HEK293 (cell line): Measurements from ENCODE around the gene AIG1.

ENCODE experiments used
- CTCF ChIA-PET: fragments of 350-600 bp; formaldehyde crosslinking; extraction: SDS; loops from one replicate; lab custom pipeline; 2021; ENCODE audit warnings: antibody characterized with exemption; lab: Yijun Ruan, JAX
- POLR2A ChIA-PET: fragments of 300-600 bp; formaldehyde crosslinking; extraction: SDS; loops from one replicate; lab custom pipeline; 2020; ENCODE audit warnings: antibody characterized with exemption, inconsistent platforms; lab: Yijun Ruan, JAX
- H3K27ac ChIP-seq: fragments of 200-500 bp; sonication (Bioruptor generic); 2 replicates; pipeline ENCODE4 v1.5.1; 2014; ENCODE audit warnings: low read depth, low read length, control low read depth, inconsistent platforms; ENCODE audit errors: extremely low read depth
- H3K36me3 ChIP-seq, 2 experiments: fragments of 200-500 bp in 1 of 2; sonication (Bioruptor generic) in 1 of 2; 1 replicate in 1 of 2; 2 replicates in 1 of 2; pipeline ENCODE4 v1.5.1; 2014 to 2017; ENCODE audit warnings: inconsistent platforms in 2 of 2, low read length in 2 of 2; ENCODE audit not compliant: control insufficient read depth in 2 of 2, insufficient read depth in 1 of 2
- H3K4me1 ChIP-seq: fragments of 200-500 bp; sonication (Bioruptor generic); 2 replicates; pipeline ENCODE4 v1.5.1; 2014; ENCODE audit warnings: mild to moderate bottlenecking, low read length, inconsistent platforms; ENCODE audit not compliant: control insufficient read depth, insufficient read depth
- H3K4me3 ChIP-seq: 2 replicates; pipeline ENCODE4 v1.5.1; 2011; ENCODE audit warnings: low read depth, mild to moderate bottlenecking, control low read depth, low read length, moderate library complexity
- H3K9me3 ChIP-seq: fragments of 200-500 bp; sonication (Bioruptor generic); 2 replicates; pipeline ENCODE4 v1.5.1; 2014; ENCODE audit warnings: low read depth, low read length, inconsistent platforms; ENCODE audit not compliant: control insufficient read depth, insufficient read depth
- EGR2 ChIP-seq: fragments of 450-650 bp; formaldehyde crosslinking; IDR thresholded peaks from 2 replicates; pipeline ENCODE4 v1.5.1; 2016; ENCODE audit warnings: low read depth, missing biosample characterization, missing genetic modification characterization
- FEZF1 ChIP-seq: fragments of 450-650 bp; formaldehyde crosslinking; IDR thresholded peaks from 2 replicates; pipeline ENCODE4 v1.5.1; 2016; ENCODE audit warnings: missing biosample characterization, missing genetic modification characterization
- SP7 ChIP-seq: fragments of 450-650 bp; formaldehyde crosslinking; IDR thresholded peaks from 2 replicates; pipeline ENCODE4 v1.5.1; 2016; ENCODE audit warnings: missing biosample characterization, missing genetic modification characterization
- ZFHX2 ChIP-seq: fragments of 450-650 bp; formaldehyde crosslinking; conservative IDR thresholded peaks from 2 replicates; pipeline ENCODE4 v1.5.1; 2016; ENCODE audit warnings: missing biosample characterization, missing genetic modification characterization
- ZNF10 ChIP-seq: fragments of 450-650 bp; formaldehyde crosslinking; IDR thresholded peaks from 2 replicates; pipeline ENCODE4 v1.5.1; 2017; ENCODE audit warnings: missing biosample characterization, missing genetic modification characterization
- ZNF132 ChIP-seq: fragments of 450-650 bp; formaldehyde crosslinking; IDR thresholded peaks from 2 replicates; pipeline ENCODE4 v1.5.1; 2017; ENCODE audit warnings: missing biosample characterization, missing genetic modification characterization, borderline replicate concordance
- ZNF133 ChIP-seq: fragments of 450-650 bp; formaldehyde crosslinking; IDR thresholded peaks from 2 replicates; pipeline ENCODE4 v1.5.1; 2016; ENCODE audit warnings: missing biosample characterization, missing genetic modification characterization
- ZNF140 ChIP-seq: fragments of 450-650 bp; formaldehyde crosslinking; IDR thresholded peaks from 2 replicates; pipeline ENCODE4 v1.5.1; 2016; ENCODE audit warnings: missing biosample characterization, missing genetic modification characterization
- ZNF146 ChIP-seq: fragments of 450-650 bp; formaldehyde crosslinking; IDR thresholded peaks from 2 replicates; pipeline ENCODE4 v1.5.1; 2016; ENCODE audit warnings: missing biosample characterization, missing genetic modification characterization
- ZNF148 ChIP-seq: fragments of 450-650 bp; formaldehyde crosslinking; IDR thresholded peaks from 2 replicates; pipeline ENCODE4 v1.5.0; 2017; ENCODE audit warnings: missing biosample characterization, missing genetic modification characterization, borderline replicate concordance
- ZNF202 ChIP-seq: fragments of 450-650 bp; formaldehyde crosslinking; IDR thresholded peaks from 2 replicates; pipeline ENCODE4 v1.5.1; 2016; ENCODE audit warnings: missing biosample characterization, missing genetic modification characterization, borderline replicate concordance
- ZNF341 ChIP-seq: fragments of 450-650 bp; formaldehyde crosslinking; IDR thresholded peaks from 2 replicates; pipeline ENCODE4; 2016; ENCODE audit warnings: low read depth, missing biosample characterization, missing genetic modification characterization
- ZNF561 ChIP-seq: fragments of 450-650 bp; IDR thresholded peaks from 2 replicates; pipeline ENCODE4 v1.5.1; 2018; ENCODE audit warnings: missing biosample characterization, missing genetic modification characterization, borderline replicate concordance
- ZNF654 ChIP-seq: fragments of 450-650 bp; formaldehyde crosslinking; IDR thresholded peaks from 2 replicates; pipeline ENCODE4 v1.5.1; 2016; ENCODE audit warnings: low read depth, missing biosample characterization, missing genetic modification characterization
- ZNF837 ChIP-seq: fragments of 450-650 bp; formaldehyde crosslinking; IDR thresholded peaks from 2 replicates; pipeline ENCODE4 v1.5.1; 2016; ENCODE audit warnings: missing biosample characterization, missing genetic modification characterization

AIG1 gene

GRCh38 chr6:143024977-143025376, 35.7 kb upstream of the AIG1 start (continued):
- TF ChIP-seq ZNF202 (tag by site-specific recombination) (no peak), ZNF146 (tag by site-specific recombination) (no peak), ZNF561 (tag by site-specific recombination) (no peak), SP7 (tag by site-specific recombination) (no peak)

GRCh38 chr6:143026696-143027449, 33.8 kb upstream of the AIG1 start:
- Histone ChIP-seq H3K27ac (no peak overlapping the region), H3K4me3 (no peak overlapping the region), H3K4me1 (no peaks in the 10 kb centered on the region), H3K36me3 (no peaks in the 10 kb centered on the region), H3K9me3 (no peaks in the 10 kb centered on the region)
- ChIA-PET CTCF (interaction anchor here (0.5 to 3.3 kb wide), 30 partner anchors 9 to 457 kb away, joined by 3 to 35 read pairs (median 3); no protein-coding TSS in a partner anchor), POLR2A (interaction anchor here (1.3 kb wide), 1 partner anchor 80 kb away, joined by 4 read pairs; no protein-coding TSS in a partner anchor)
- TF ChIP-seq ZNF654 (tag by site-specific recombination) (peak; percentile 51), ZNF837 (no peak)

- Histone ChIP-seq H3K9me3 (no peaks in the 10 kb centered on the region), H3K36me3 (no peaks in the 10 kb centered on the region), H3K27ac (no peak overlapping the region), H3K4me3 (no peak overlapping the region), H3K4me1 (no peaks in the 10 kb centered on the region)
- POLR2A ChIA-PET = no interaction called here
- TF ChIP-seq ZNF140 (tag by site-specific recombination) = no peak
- peak; percentile 25; the same call in 1 of the 2 replicates for TF ChIP-seq ZFHX2 (tag by site-specific recombination)
- TF ChIP-seq EGR2 = peak; percentile 35; the same call in 1 of the 2 replicates
- TF ChIP-seq ZNF341 (tag by site-specific recombination) = peak; percentile 21; the same call in 1 of the 2 replicates
- CTCF ChIA-PET = interaction anchor here (0.8 to 2.2 kb wide), 3 partner anchors 8 to 342 kb away, joined by 4 to 10 read pairs (median 5); no protein-coding TSS in a partner anchor
Observed at GRCh38 chr6:143034689-143035334, 25.9 kb upstream of the AIG1 start.

- H3K4me1 ChIP-seq = no peaks in the 10 kb centered on the region
- no peak overlapping the region for H3K4me3 ChIP-seq
- no peak overlapping the region for H3K27ac ChIP-seq
- ChIA-PET POLR2A (no interaction called here), CTCF (no interaction called here)
- no peaks in the 10 kb centered on the region for H3K36me3 ChIP-seq
- no peak for TF ChIP-seq ZNF133 (tag by site-specific recombination)
- TF ChIP-seq ZNF654 (tag by site-specific recombination) = no peak
- no peak for TF ChIP-seq ZNF132
- TF ChIP-seq FEZF1 (tag by site-specific recombination) = peak; percentile 27; the same call in 1 of the 2 replicates
- TF ChIP-seq ZNF10 = no peak
- TF ChIP-seq ZNF148 (tag by site-specific recombination) = no peak
- H3K9me3 ChIP-seq = no peaks in the 10 kb centered on the region
Observed at GRCh38 chr6:143037470-143037869, 23.2 kb upstream of the AIG1 start.
